Breast epithelium (tissue), 4 donors: ENCODE measurements around the gene GGPS1. TPM values are rescaled to one million over a fixed set of nuclear protein-coding genes. Genes with fewer than 3 reads are reported as not detected.

Experiments
- DNase-seq, 2 donors: peaks; one replicate each; pipeline ENCODE4 v3.0.0-alpha.2; 2019; ENCODE audit warnings: low spot score in 2 of 2
- H3K27ac ChIP-seq, 2 donors: fragments of 200-600 bp; sonication (generic) in 1 of 2; one replicate each; pipeline ENCODE4 v1.5.1; 2016 to 2019; ENCODE audit warnings: mild to moderate bottlenecking in 1 of 2
- H3K27me3 ChIP-seq, 2 donors: fragments of 200-600 bp; sonication (generic) in 1 of 2; one replicate each; pipeline versions ENCODE4 v1.5.1 to v1.6.0; 2017 to 2019; ENCODE audit warnings: control low read depth in 1 of 2, mild to moderate bottlenecking in 1 of 2
- H3K36me3 ChIP-seq: fragments of 200-600 bp; one replicate; pipeline ENCODE4 v1.5.1; 2019
- H3K4me1 ChIP-seq, 2 donors: fragments of 200-600 bp; sonication (generic); one replicate each; pipeline ENCODE4 v1.5.1; 2016 to 2019; ENCODE audit warnings: control low read depth in 1 of 2
- H3K4me3 ChIP-seq, 3 donors: fragments of 200-600 bp; sonication (generic); 1 replicate in 2 of 3; 2 replicates in 1 of 3; pipeline ENCODE4 v1.5.1; 2016 to 2019; ENCODE audit warnings: mild to moderate bottlenecking in 3 of 3, moderate library complexity in 2 of 3
- H3K9me3 ChIP-seq, 2 donors: fragments of 200-600 bp; sonication (generic) in 1 of 2; one replicate each; pipeline ENCODE4 v1.5.1; 2016 to 2019; ENCODE audit warnings: control low read depth in 1 of 2
- CTCF ChIP-seq, 3 donors: fragments of 450-650 bp; IDR thresholded peaks; one replicate each; pipeline ENCODE4 v1.5.1; 2016 to 2017; ENCODE audit warnings: antibody characterized with exemption in 3 of 3, mild to moderate bottlenecking in 3 of 3, moderate library complexity in 3 of 3
- POLR2A ChIP-seq: fragments of 450-650 bp; IDR thresholded peaks from one replicate; pipeline ENCODE4 v1.6.1; 2016; ENCODE audit warnings: antibody characterized with exemption, mild to moderate bottlenecking, moderate library complexity
- POLR2AphosphoS5 ChIP-seq, 3 donors: sonication (generic); formaldehyde crosslinking; IDR thresholded peaks; one replicate each; pipeline ENCODE4 v1.6.1; 2017; ENCODE audit warnings: antibody characterized with exemption in 3 of 3
- intact Hi-C: fragments of 100-400 bp; cut with DNase I; formaldehyde crosslinking; loops from one replicate; pipeline ENCODE4 v1.15.1; 2023; ENCODE audit warnings: low total_unique reads
- total RNA-seq, 3 donors: library from RNA; depleted of rRNA; stranded (reverse); fragments of >200 nt; gene quantifications; one replicate each; pipeline ENCODE4 v1.1.0, GENCODE V29; 2016

Gene GGPS1
- total RNA-seq, 3 donors from 2014 or later: 17.7 to 38.3 (median 22.4) TPM

- Histone ChIP-seq H3K36me3 (no peaks in the 10 kb centered on the region), H3K4me1 (peaks cover 0 to 24% of the 10 kb centered on the region in 2 donors), H3K4me3 (peak overlapping the region; percentile 77 to 99 (median 90)), H3K27me3 (no peaks in the 10 kb centered on the region), H3K27ac (peak overlapping the region; percentile 90 to 98), H3K9me3 (no peaks in the 10 kb centered on the region)
- no peak for DNase-seq
- intact Hi-C loops: no loop called here
- TF ChIP-seq CTCF (IDR thresholded peaks at IDR 0.05) (peak in 1 of 3 donors; percentile 2), POLR2AphosphoS5 (IDR thresholded peaks at IDR 0.05) (no peak)
Measured at GRCh38 chr1:235329139-235329902, 951 bp downstream of the GGPS1 start.

- H3K27me3 ChIP-seq: no peaks in the 10 kb centered on the region
- intact Hi-C loops: no loop called here
- peaks cover 0 to 19% of the 10 kb centered on the region in 2 donors for H3K4me1 ChIP-seq
- H3K36me3 ChIP-seq: no peaks in the 10 kb centered on the region
- DNase-seq: no peak
- H3K9me3 ChIP-seq: no peaks in the 10 kb centered on the region
- TF ChIP-seq CTCF (IDR thresholded peaks at IDR 0.05) (no peak), POLR2AphosphoS5 (IDR thresholded peaks at IDR 0.05) (no peak), POLR2A (no peak)
- peak overlapping the region in 1 of 2 donors; percentile 90 for H3K27ac ChIP-seq
- H3K4me3 ChIP-seq: no peak overlapping the region
Measured at GRCh38 chr1:235330918-235331285, 2.5 kb downstream of the GGPS1 start.

- DNase-seq: no peak
- Histone ChIP-seq H3K4me1 (peaks cover 0 to 19% of the 10 kb centered on the region in 2 donors), H3K27me3 (no peaks in the 10 kb centered on the region), H3K4me3 (no peak overlapping the region), H3K27ac (no peak overlapping the region), H3K36me3 (no peaks in the 10 kb centered on the region), H3K9me3 (no peaks in the 10 kb centered on the region)
- TF ChIP-seq POLR2AphosphoS5 (IDR thresholded peaks at IDR 0.05): no peak
- TF ChIP-seq POLR2A: no peak
- TF ChIP-seq CTCF (IDR thresholded peaks at IDR 0.05): no peak
- intact Hi-C loops: no loop called here
Measured at GRCh38 chr1:235331401-235331800, 3.0 kb downstream of the GGPS1 start.

GRCh38 chr1:235336903-235337302, 8.5 kb downstream of the GGPS1 start:
- H3K36me3 ChIP-seq: peaks cover 1% of the 10 kb centered on the region
- no peaks in the 10 kb centered on the region for H3K27me3 ChIP-seq
- H3K27ac ChIP-seq: no peak overlapping the region
- no peak overlapping the region for H3K4me3 ChIP-seq
- no peak for TF ChIP-seq POLR2AphosphoS5 (IDR thresholded peaks at IDR 0.05)
- no peak for TF ChIP-seq CTCF (IDR thresholded peaks at IDR 0.05)
- no peak for DNase-seq
- peaks cover 0 to 4% of the 10 kb centered on the region in 2 donors for H3K4me1 ChIP-seq
- intact Hi-C loops: no loop called here
- no peaks in the 10 kb centered on the region for H3K9me3 ChIP-seq

GRCh38 chr1:235339746-235340145, 11.4 kb downstream of the GGPS1 start:
- H3K9me3 ChIP-seq: no peaks in the 10 kb centered on the region
- no peak overlapping the region for H3K4me3 ChIP-seq
- no peak overlapping the region for H3K27ac ChIP-seq
- peaks cover 6% of the 10 kb centered on the region for H3K36me3 ChIP-seq
- DNase-seq: no peak
- intact Hi-C loops: no loop called here
- H3K4me1 ChIP-seq: no peaks in the 10 kb centered on the region
- TF ChIP-seq CTCF (IDR thresholded peaks at IDR 0.05) (no peak), POLR2A (no peak), POLR2AphosphoS5 (IDR thresholded peaks at IDR 0.05) (no peak)
- no peaks in the 10 kb centered on the region for H3K27me3 ChIP-seq
